HuH-7.5 (cell line): ENCODE data around the gene EPC1.

Source experiments
- DNase-seq: peaks from one replicate; pipeline ENCODE4 v3.0.0; 2011; ENCODE audit warnings: low spot score

Gene EPC1

GRCh38 chr10:32337350-32337749, 9.6 kb downstream of the EPC1 start:
- no peak for DNase-seq

- no peak for DNase-seq
Observed at GRCh38 chr10:32333849-32334248, 13.1 kb downstream of the EPC1 start.

GRCh38 chr10:32332299-32332750, 14.6 kb downstream of the EPC1 start:
- no peak for DNase-seq

- no peak for DNase-seq
Observed at GRCh38 chr10:32331606-32332005, 15.4 kb downstream of the EPC1 start.

GRCh38 chr10:32330214-32330613, 16.7 kb downstream of the EPC1 start:
- no peak for DNase-seq

- DNase-seq, result no peak
Observed at GRCh38 chr10:32329061-32329460, 17.9 kb downstream of the EPC1 start.

GRCh38 chr10:32328499-32328898, 18.5 kb downstream of the EPC1 start:
- DNase-seq, result no peak

- DNase-seq, result no peak
Observed at GRCh38 chr10:32327364-32327691, 19.6 kb downstream of the EPC1 start.

GRCh38 chr10:32326680-32327363, 20.1 kb downstream of the EPC1 start:
- no peak for DNase-seq

- DNase-seq, result no peak
Observed at GRCh38 chr10:32326119-32326518, 20.8 kb downstream of the EPC1 start.

- DNase-seq, result no peak
Observed at GRCh38 chr10:32323051-32323450, 23.9 kb downstream of the EPC1 start.

- no peak for DNase-seq
Observed at GRCh38 chr10:32321016-32321631, 25.8 kb downstream of the EPC1 start.

- DNase-seq, result no peak
Observed at GRCh38 chr10:32318476-32318896, 28.5 kb downstream of the EPC1 start.

GRCh38 chr10:32317795-32318357, 29.1 kb downstream of the EPC1 start:
- DNase-seq, result no peak

GRCh38 chr10:32315424-32315823, 31.5 kb downstream of the EPC1 start:
- no peak for DNase-seq

GRCh38 chr10:32314588-32314987, 32.4 kb downstream of the EPC1 start:
- DNase-seq, result no peak

- DNase-seq, result no peak
Observed at GRCh38 chr10:32308027-32308603, 38.8 kb downstream of the EPC1 start.

- no peak for DNase-seq
Observed at GRCh38 chr10:32307609-32308008, 39.3 kb downstream of the EPC1 start.

- DNase-seq, result no peak
Observed at GRCh38 chr10:32299354-32299980, 47.5 kb downstream of the EPC1 start.

GRCh38 chr10:32298075-32298812, 48.7 kb downstream of the EPC1 start:
- DNase-seq, result no peak

- no peak for DNase-seq
Observed at GRCh38 chr10:32295027-32295426, 51.9 kb downstream of the EPC1 start.

GRCh38 chr10:32293581-32293980, 53.4 kb downstream of the EPC1 start:
- DNase-seq, result no peak
